Body of pancreas (tissue), 4 donors: ENCODE measurements around the gene MAP3K6.

Experiments used
- POLR2A ChIP-seq, 3 donors: fragments of 450-650 bp; IDR thresholded peaks; one replicate each; pipeline ENCODE4 v1.6.1; 2016; ENCODE audit warnings: antibody characterized with exemption in 3 of 3, mild to moderate bottlenecking in 2 of 3
- TF ChIP-seq, protein P1 (sequence below), 7 experiments: fragments of 450-650 bp in 4 of 7; fragments of 200-600 bp in 3 of 7; sonication (generic) in 3 of 7; IDR thresholded peaks; one replicate each; pipeline ENCODE4 v1.5.1; 2016 to 2019; ENCODE audit warnings: antibody characterized with exemption in 7 of 7

DNA sequence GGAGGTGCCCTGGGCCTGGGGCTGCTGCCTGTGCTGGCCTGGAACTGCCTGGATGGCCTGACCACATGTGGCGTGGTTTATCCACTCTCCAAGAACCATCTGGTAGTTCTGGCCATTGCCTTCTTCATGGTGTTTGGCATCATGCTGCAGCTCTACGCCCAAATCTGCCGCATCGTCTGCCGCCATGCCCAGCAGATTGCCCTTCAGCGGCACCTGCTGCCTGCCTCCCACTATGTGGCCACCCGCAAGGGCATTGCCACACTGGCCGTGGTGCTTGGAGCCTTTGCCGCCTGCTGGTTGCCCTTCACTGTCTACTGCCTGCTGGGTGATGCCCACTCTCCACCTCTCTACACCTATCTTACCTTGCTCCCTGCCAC lies 27.5 kb upstream of the MAP3K6 start:
- TF ChIP-seq, protein P1, sequence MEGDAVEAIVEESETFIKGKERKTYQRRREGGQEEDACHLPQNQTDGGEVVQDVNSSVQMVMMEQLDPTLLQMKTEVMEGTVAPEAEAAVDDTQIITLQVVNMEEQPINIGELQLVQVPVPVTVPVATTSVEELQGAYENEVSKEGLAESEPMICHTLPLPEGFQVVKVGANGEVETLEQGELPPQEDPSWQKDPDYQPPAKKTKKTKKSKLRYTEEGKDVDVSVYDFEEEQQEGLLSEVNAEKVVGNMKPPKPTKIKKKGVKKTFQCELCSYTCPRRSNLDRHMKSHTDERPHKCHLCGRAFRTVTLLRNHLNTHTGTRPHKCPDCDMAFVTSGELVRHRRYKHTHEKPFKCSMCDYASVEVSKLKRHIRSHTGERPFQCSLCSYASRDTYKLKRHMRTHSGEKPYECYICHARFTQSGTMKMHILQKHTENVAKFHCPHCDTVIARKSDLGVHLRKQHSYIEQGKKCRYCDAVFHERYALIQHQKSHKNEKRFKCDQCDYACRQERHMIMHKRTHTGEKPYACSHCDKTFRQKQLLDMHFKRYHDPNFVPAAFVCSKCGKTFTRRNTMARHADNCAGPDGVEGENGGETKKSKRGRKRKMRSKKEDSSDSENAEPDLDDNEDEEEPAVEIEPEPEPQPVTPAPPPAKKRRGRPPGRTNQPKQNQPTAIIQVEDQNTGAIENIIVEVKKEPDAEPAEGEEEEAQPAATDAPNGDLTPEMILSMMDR (IDR thresholded peaks at IDR 0.05): no peak
- TF ChIP-seq POLR2A (IDR thresholded peaks at IDR 0.05): no peak
